HG02884 (cell line): ENCODE measurements around the gene SIRT4.
"Not testable (repeated sequence)": the region's sequence is repeated elsewhere in the genome, so short reads cannot be mapped to it uniquely, and the experiment has no call there.

ENCODE experiments used
- ATAC-seq: cut with Tn5 transposase; IDR thresholded peaks from one replicate; pipeline ENCODE4 v1.9.1; 2021; ENCODE audit warnings: mild to moderate bottlenecking, moderate library complexity; ENCODE audit not compliant: unreplicated experiment

Gene SIRT4

GRCh38 chr12:120301962-120302815 lies at the start of gene SIRT4:
Gene SIRT4 (plus strand): TSS chr12:120302321. CDS start chr12:120303562, 1,241 bp downstream.
- ATAC-seq = peak; percentile 95

GRCh38 chr12:120253313-120253712 lies 48.8 kb upstream of the SIRT4 start:
- not testable (repeated sequence) for ATAC-seq

DNA sequence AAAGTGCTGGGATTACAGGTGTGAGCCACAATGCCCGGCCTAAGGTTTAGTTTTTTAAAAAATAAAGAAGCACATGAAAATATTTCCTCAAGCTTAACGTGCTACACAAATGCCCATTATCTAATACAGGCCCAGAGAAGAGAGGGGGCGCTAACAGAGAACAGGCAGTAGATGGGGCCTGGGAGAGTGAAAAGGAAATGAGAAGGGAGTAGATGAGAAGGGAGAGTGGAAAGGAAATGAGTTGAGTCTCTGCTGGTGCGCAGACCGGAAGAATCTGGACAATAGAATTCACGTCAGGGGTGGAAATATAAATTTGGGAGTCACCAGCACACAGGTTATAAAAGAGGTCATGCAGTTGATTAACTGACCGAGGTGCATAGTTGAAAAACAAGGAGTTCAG lies 47.3 kb upstream of the SIRT4 start:
- no peak for ATAC-seq

GRCh38 chr12:120257041-120257821 lies 44.9 kb upstream of the SIRT4 start:
- no peak for ATAC-seq

- no peak for ATAC-seq
These were observed 43.7 kb upstream of the SIRT4 start for GRCh38 chr12:120258323-120258896.

DNA sequence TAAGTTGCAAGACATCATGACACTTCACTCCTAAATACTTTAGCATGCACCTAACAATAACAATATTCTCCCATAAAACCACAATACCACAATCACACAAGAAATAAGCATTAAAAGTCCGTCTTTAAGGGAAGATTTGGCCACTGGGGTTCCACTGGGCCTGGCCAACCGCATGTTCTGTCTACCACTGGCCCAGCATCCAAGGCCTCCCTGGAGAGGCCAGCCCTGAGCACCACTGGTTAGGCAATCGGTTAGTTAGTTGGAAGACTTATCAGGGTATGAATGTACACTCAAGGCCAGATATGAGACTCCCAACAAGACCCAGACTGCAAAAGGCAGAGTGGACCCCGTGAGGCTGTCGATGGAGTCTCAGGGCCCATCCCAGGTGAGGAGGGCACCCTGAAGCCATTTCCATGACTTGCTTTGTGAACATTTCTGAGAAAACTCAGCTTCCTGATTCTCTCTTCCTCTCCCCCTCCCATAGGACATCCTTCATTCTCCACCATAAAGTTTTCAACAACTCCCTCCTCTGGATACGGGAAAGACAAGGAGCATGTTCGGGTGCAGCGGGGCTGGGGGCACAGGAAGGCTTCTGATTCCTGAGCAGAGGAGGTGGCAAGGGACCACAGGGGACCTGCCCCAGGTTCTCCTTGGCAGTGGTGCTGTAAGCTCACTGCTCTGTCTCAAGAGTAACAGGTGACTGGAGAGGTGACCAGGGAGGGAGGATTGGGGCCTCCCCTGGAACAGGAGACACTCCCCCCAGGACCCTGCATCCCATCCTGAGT lies 42.5 kb upstream of the SIRT4 start:
- ATAC-seq = no peak

- no peak for ATAC-seq
These were observed 41.5 kb upstream of the SIRT4 start for GRCh38 chr12:120260607-120261006.

DNA sequence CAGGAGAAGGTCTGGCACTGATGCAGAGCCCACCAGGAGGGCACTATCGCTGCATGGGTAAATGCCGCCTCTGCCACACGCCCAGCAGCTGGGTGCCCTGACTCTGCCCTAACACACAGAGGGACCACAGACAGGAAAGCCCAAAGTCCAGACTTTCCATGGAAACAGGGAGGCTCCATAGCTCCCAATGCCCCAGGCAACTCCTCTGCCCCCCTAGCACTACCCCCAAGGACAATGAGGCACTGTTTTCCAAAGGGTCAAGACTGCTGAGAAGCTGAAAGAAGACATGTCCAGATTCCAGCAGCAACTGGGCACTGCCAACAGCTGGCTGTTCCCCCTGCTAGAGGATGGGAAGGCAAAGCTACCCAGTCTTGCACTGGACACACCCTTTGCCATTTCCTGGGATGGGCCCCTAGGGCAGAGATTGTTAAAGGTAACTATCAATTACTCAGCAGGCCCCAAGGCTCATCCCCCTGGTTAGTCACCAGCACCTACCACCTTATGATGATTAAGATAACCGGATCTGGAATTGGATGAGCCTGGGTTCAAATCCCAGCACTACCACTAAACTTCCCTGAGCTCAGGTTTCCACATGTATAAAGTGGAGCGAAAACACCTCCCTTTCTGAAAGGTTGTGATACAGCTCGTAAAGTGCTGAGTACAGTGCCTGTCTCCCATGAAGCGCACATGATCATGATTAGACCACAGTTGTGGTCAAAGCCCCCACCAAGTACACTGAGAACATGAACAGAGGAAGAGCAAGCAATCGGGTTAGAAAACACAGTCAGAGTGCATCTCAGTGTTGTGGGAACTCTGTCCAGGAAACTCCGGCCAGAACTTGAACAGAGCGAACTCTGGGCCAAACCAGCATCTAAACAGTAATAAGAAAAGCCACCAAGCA lies 39.9 kb upstream of the SIRT4 start:
- ATAC-seq = no peak

- no peak for ATAC-seq
These were observed 39.0 kb upstream of the SIRT4 start for GRCh38 chr12:120262852-120263747.

- no peak for ATAC-seq
These were observed 38.4 kb upstream of the SIRT4 start for GRCh38 chr12:120263748-120264085.

DNA sequence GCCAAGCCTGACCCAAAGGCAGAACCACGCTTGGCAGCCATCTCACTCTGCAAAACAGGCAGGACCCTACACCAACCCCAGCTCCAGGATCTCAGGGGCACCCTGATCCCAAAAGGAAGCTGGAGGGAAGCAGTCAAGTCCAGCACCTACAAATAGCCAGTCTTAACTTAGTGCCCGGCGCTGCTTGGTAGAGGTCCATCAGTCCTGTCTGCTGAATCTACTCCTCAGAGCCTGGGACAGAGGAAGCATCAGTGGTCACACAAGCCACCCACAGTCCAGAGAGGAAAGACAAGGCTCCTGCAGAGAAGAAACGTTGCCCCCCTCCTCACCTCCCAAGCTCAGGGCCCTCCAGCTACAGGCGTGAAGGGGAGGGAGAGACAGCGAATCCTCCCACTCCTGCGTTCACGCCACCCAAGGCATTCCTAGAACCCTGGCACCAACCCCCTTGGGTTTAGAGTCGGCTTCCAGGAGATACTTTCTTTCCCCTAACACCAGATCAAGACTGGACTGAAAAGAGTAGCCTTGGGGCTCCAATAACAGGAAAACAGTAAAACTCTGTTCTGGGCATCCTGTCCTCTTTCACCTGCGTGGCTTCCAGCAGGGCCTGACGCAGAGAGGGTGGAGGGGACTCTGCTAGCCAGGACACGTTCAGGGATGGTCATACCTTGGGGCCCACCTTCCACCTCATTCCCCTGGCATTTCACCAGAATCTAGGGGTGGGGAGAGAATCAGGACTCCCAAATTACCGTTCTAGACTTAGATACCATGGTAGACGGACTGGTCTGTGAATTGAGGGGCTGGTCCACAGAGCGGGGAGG lies 37.8 kb upstream of the SIRT4 start:
- ATAC-seq = no peak

- peak; percentile 33 for ATAC-seq
These were observed 37.1 kb upstream of the SIRT4 start for GRCh38 chr12:120264904-120265472.

DNA sequence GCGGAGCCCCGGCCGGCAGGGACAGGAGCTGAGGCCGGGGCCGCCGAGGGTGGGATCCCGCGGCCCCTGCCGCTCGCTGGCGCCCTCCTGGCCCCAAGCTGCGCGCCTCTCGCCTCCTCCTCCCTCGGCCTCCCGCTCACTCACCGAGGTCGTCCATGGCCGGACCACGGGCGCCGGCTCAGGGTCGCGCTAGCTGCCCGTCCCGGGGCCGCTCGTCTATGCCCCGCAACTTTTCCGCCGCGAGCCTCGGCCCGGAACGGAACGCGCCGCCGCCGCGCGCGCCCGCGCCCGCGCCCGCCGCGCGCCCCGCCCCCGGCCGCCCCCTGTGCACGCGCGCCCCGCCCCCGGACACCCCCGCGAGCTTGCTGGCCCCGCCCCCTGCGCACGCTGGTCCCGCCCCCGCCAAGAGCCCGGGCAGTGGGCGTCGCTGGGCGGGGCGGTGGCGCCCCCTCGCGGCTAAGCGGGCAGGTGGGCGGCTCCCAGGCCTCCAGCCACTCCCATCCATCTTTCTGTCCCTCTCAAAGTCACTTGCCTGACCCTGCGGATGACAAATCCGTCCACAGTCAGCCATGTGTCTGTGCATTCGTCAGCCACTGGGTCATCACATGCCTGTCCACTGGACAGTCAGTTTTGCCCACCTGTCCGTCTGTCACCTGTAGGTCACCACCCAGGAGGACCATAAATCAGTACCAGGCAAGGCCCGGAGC lies 36.5 kb upstream of the SIRT4 start, which contains the start of gene PXN:
PXN (minus strand) TSS at position 258 of the 707 bp plus-strand sequence; CDS start at position 157, 101 bp downstream.
- peak; percentile 59 for ATAC-seq

- ATAC-seq = no peak
These were observed 35.8 kb upstream of the SIRT4 start for GRCh38 chr12:120266180-120266870.

GRCh38 chr12:120267736-120268135 lies 34.4 kb upstream of the SIRT4 start:
- no peak for ATAC-seq

DNA sequence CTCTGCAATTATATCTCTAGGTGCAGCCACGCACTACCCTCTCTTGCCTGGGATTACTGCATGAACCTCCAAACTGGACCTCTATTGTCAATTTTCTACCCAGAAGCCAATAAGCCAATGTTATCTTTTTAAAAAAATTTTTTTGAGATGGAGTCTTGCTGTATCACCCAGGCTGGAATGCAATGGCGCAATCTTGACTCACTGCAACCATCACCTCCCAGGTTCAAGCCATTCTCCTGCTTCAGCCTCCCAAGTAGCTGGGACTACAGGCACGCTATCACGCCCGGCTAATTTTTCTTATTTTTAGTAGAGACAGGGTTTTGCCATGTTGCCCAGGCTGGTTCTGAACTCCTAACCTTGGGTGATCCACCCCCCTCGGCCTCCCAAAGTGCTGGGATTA lies 25.4 kb upstream of the SIRT4 start:
- ATAC-seq = no peak
